Measurements from ENCODE around the gene ZNF292.

ZNF292 gene

DNA sequence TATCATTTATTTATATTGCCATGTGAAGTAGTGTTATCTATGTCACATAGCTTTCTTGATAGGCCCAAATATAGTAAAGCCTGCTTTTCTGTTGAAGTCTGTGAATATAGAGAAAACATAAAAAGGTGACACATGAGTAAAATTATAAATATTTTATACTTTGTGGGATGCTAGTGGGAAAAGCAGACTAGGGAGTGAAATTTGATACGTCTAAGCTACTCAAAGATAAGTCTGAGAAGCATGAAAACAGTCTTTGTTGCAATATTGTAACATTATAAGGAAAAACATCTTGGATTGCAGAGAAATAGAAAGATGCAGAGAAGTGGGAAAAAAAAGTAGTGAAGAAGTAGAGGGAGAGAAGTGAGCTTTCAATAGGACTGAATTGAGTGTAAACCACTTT lies 75.4 kb downstream of the ZNF292 start:
- no peak for TF ChIP-seq POLR2AphosphoS5 (IDR thresholded peaks at IDR 0.05; ENCODE audit: low read depth, low read length)
- TF ChIP-seq FOXP2 (optimal IDR thresholded peaks at IDR 0.05; ENCODE audit: borderline replicate concordance, extremely low read depth, extremely low read length, insufficient read depth): no peak
- no peak for TF ChIP-seq TAF1 (IDR thresholded peaks at IDR 0.05; ENCODE audit: borderline replicate concordance, insufficient read depth, low read length)
- TF ChIP-seq REST (IDR thresholded peaks at IDR 0.05; ENCODE audit: insufficient read depth in 1 of 2, low read depth in 2 of 2, low read length in 2 of 2): no peak
- TF ChIP-seq SIN3A (IDR thresholded peaks at IDR 0.05; ENCODE audit: borderline replicate concordance, insufficient read depth, low read length): no peak

DNA sequence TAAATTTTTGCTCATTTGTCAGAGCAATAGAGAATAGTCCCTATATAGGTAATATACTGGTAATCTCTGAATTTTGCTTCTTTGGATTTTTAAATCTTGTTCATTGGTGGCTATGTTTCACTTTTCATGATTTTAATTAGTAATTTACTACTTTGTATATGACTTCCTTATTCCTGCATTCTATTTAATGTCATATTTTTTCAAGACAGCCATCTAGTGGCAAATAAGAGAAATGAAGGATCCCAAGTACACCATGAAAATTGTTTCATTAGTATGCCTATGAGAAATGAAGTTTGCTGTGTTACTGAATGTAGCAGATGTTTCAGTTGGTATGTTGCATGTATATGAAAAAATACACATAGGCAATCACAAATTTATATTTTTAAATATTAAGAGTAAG lies 82.4 kb downstream of the ZNF292 start:
- TF ChIP-seq TAF1 (IDR thresholded peaks at IDR 0.05; ENCODE audit: borderline replicate concordance, insufficient read depth, low read length) (no peak), FOXP2 (optimal IDR thresholded peaks at IDR 0.05; ENCODE audit: borderline replicate concordance, extremely low read depth, extremely low read length, insufficient read depth) (no peak), SIN3A (IDR thresholded peaks at IDR 0.05; ENCODE audit: borderline replicate concordance, insufficient read depth, low read length) (no peak), POLR2AphosphoS5 (IDR thresholded peaks at IDR 0.05; ENCODE audit: low read depth, low read length) (no peak), REST (IDR thresholded peaks at IDR 0.05; ENCODE audit: insufficient read depth in 1 of 2, low read depth in 2 of 2, low read length in 2 of 2) (no peak)

- no peak for TF ChIP-seq REST (IDR thresholded peaks at IDR 0.05; ENCODE audit: insufficient read depth in 1 of 2, low read depth in 2 of 2, low read length in 2 of 2)
- no peak for TF ChIP-seq FOXP2 (optimal IDR thresholded peaks at IDR 0.05; ENCODE audit: borderline replicate concordance, extremely low read depth, extremely low read length, insufficient read depth)
- TF ChIP-seq POLR2AphosphoS5 (IDR thresholded peaks at IDR 0.05; ENCODE audit: low read depth, low read length): no peak
- no peak for TF ChIP-seq SIN3A (IDR thresholded peaks at IDR 0.05; ENCODE audit: borderline replicate concordance, insufficient read depth, low read length)
- TF ChIP-seq TAF1 (IDR thresholded peaks at IDR 0.05; ENCODE audit: borderline replicate concordance, insufficient read depth, low read length): no peak
These were observed 85.9 kb downstream of the ZNF292 start for GRCh38 chr6:87241304-87241703.

- TF ChIP-seq FOXP2 (optimal IDR thresholded peaks at IDR 0.05; ENCODE audit: borderline replicate concordance, extremely low read depth, extremely low read length, insufficient read depth) (no peak), REST (IDR thresholded peaks at IDR 0.05; ENCODE audit: insufficient read depth in 1 of 2, low read depth in 2 of 2, low read length in 2 of 2) (no peak), POLR2AphosphoS5 (IDR thresholded peaks at IDR 0.05; ENCODE audit: low read depth, low read length) (no peak), TAF1 (IDR thresholded peaks at IDR 0.05; ENCODE audit: borderline replicate concordance, insufficient read depth, low read length) (no peak), SIN3A (IDR thresholded peaks at IDR 0.05; ENCODE audit: borderline replicate concordance, insufficient read depth, low read length) (no peak)
These were observed 86.9 kb downstream of the ZNF292 start for GRCh38 chr6:87242311-87242710.

GRCh38 chr6:87243812-87244211 lies 88.4 kb downstream of the ZNF292 start:
- TF ChIP-seq POLR2AphosphoS5 (IDR thresholded peaks at IDR 0.05; ENCODE audit: low read depth, low read length) (no peak), TAF1 (IDR thresholded peaks at IDR 0.05; ENCODE audit: borderline replicate concordance, insufficient read depth, low read length) (no peak), FOXP2 (optimal IDR thresholded peaks at IDR 0.05; ENCODE audit: borderline replicate concordance, extremely low read depth, extremely low read length, insufficient read depth) (no peak), SIN3A (IDR thresholded peaks at IDR 0.05; ENCODE audit: borderline replicate concordance, insufficient read depth, low read length) (no peak), REST (IDR thresholded peaks at IDR 0.05; ENCODE audit: insufficient read depth in 1 of 2, low read depth in 2 of 2, low read length in 2 of 2) (no peak)
